Fibroblast of lung (primary cell): Measurements from ENCODE around the gene TESK1. TPM values are rescaled to one million over a fixed set of nuclear protein-coding genes. Genes with fewer than 3 reads are reported as not detected.
"Not testable (repeated sequence)": the region's sequence is repeated elsewhere in the genome, so short reads cannot be mapped to it uniquely, and the experiment has no call there.

Experiments
- DNase-seq, 2 donors: peaks; one replicate each; pipeline versions ENCODE4 v3.0.0 to v3.0.0-alpha.2; 2010; ENCODE audit warnings: low read depth in 2 of 2
- H2AFZ ChIP-seq: 2 replicates; pipeline ENCODE4 v1.5.1; 2012; ENCODE audit warnings: low read length, control low read depth, inconsistent platforms
- H3K27ac ChIP-seq: 2 replicates; pipeline ENCODE4 v1.5.1; 2011; ENCODE audit warnings: low read length, control low read depth; ENCODE audit not compliant: insufficient read depth
- H3K27me3 ChIP-seq: 2 replicates; pipeline ENCODE4 v1.5.1; 2011; ENCODE audit warnings: mild to moderate bottlenecking, low read length; ENCODE audit not compliant: control insufficient read depth, insufficient read depth
- H3K36me3 ChIP-seq: 2 replicates; pipeline ENCODE4 v1.5.1; 2011; ENCODE audit warnings: low read length; ENCODE audit not compliant: control insufficient read depth, insufficient read depth
- H3K4me1 ChIP-seq: 2 replicates; pipeline ENCODE4 v1.5.1; 2011; ENCODE audit warnings: low read length; ENCODE audit not compliant: control insufficient read depth, insufficient read depth; ENCODE audit errors: extremely low read depth
- H3K4me2 ChIP-seq: 2 replicates; pipeline ENCODE4 v1.5.1; 2011; ENCODE audit warnings: low read length, control low read depth; ENCODE audit not compliant: insufficient read depth; ENCODE audit errors: extremely low read depth
- H3K4me3 ChIP-seq, 4 experiments: fragments of 200-600 bp in 1 of 4; sonication (generic) in 1 of 4; replicated peaks in 1 of 4; 2 replicates each; pipeline ENCODE4 v1.5.1; 2011 to 2016; ENCODE audit warnings: low read length in 4 of 4, low read depth in 3 of 4, mild to moderate bottlenecking in 3 of 4, control low read depth in 2 of 4, inconsistent platforms in 1 of 4, mixed read lengths in 1 of 4; ENCODE audit not compliant: insufficient read depth in 1 of 4; ENCODE audit errors: control extremely low read depth in 1 of 4
- H3K79me2 ChIP-seq: 2 replicates; pipeline ENCODE4 v1.5.1; 2012; ENCODE audit warnings: mild to moderate bottlenecking, low read length, inconsistent platforms; ENCODE audit not compliant: control insufficient read depth, insufficient read depth
- H3K9ac ChIP-seq: 2 replicates; pipeline ENCODE4 v1.5.1; 2011; ENCODE audit warnings: mild to moderate bottlenecking, low read length, control low read depth; ENCODE audit not compliant: insufficient read depth
- H3K9me3 ChIP-seq: 2 replicates; pipeline ENCODE4 v1.5.1; 2012; ENCODE audit warnings: low read depth, low read length; ENCODE audit not compliant: control insufficient read depth, insufficient read depth
- H4K20me1 ChIP-seq: 2 replicates; pipeline ENCODE4 v1.5.1; 2011; ENCODE audit warnings: low read length; ENCODE audit not compliant: control insufficient read depth, insufficient read depth; ENCODE audit errors: extremely low read depth
- EZH2 ChIP-seq: IDR thresholded peaks from 2 replicates; pipeline ENCODE4 v1.5.1; 2012; ENCODE audit warnings: low read length, control low read depth, mild to moderate bottlenecking; ENCODE audit errors: missing control alignments
- polyA plus RNA-seq, 2 donors: library from polyadenylated mRNA; depleted of rRNA in 1 of 2; stranded (reverse) in 1 of 2; unstranded in 1 of 2; fragments of >200 nt; gene quantifications; 2 replicates each; pipeline ENCODE4 v1.2.1, GENCODE V29; 2011 to 2012; ENCODE audit warnings: missing spikeins in 1 of 2
- total RNA-seq: library from RNA; depleted of rRNA; stranded (reverse); fragments of >200 nt; gene quantifications from 2 replicates; pipeline ENCODE4 v1.2.1, GENCODE V29; 2014
- TF ChIP-seq, protein P1 (sequence below), 2 donors: IDR thresholded peaks in 1 of 2; conservative IDR thresholded peaks in 1 of 2; 1 replicate in 1 of 2; 2 replicates in 1 of 2; pipeline ENCODE4 v1.5.1; 2011 to 2012; ENCODE audit warnings: low read length in 2 of 2, control low read depth in 1 of 2, inconsistent platforms in 1 of 2, low read depth in 1 of 2, mild to moderate bottlenecking in 1 of 2

TESK1 gene
- total and polyA plus RNA-seq, 2 donors (not counting 1 experiment from before 2014, with no cell fraction given), result 9.4 to 12.0 TPM

DNA sequence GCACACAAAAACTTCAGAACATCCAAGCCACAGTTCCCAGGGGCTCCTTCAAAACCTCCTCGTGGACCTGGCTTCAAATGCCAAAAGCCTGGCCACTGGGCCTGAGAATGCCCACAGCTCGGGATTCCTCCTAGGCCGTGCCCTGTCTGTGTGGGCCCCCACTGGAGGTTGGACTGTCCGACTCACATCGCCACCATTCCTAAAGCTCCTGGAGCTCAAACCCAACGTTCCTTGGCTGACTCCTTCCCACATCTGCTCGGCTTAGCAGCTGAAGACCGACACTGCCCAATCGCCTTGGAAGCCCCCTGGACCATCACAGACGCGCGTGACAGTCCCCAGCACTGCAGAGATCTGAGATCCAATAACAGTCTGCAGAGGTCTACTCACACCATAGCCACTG is 38.0 kb downstream of the TESK1 start:
- no peak overlapping the region for H3K27ac ChIP-seq
- H3K27me3 ChIP-seq, result no peaks in the 10 kb centered on the region
- H3K9me3 ChIP-seq, result no peaks in the 10 kb centered on the region
- no peak overlapping the region for H2AFZ ChIP-seq
- H3K4me2 ChIP-seq, result no peak overlapping the region
- no peak for TF ChIP-seq EZH2
- TF ChIP-seq, protein P1, sequence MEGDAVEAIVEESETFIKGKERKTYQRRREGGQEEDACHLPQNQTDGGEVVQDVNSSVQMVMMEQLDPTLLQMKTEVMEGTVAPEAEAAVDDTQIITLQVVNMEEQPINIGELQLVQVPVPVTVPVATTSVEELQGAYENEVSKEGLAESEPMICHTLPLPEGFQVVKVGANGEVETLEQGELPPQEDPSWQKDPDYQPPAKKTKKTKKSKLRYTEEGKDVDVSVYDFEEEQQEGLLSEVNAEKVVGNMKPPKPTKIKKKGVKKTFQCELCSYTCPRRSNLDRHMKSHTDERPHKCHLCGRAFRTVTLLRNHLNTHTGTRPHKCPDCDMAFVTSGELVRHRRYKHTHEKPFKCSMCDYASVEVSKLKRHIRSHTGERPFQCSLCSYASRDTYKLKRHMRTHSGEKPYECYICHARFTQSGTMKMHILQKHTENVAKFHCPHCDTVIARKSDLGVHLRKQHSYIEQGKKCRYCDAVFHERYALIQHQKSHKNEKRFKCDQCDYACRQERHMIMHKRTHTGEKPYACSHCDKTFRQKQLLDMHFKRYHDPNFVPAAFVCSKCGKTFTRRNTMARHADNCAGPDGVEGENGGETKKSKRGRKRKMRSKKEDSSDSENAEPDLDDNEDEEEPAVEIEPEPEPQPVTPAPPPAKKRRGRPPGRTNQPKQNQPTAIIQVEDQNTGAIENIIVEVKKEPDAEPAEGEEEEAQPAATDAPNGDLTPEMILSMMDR (conservative IDR thresholded peaks at IDR 0.05 in 1 of 2, IDR thresholded peaks at IDR 0.05 in 1 of 2; ENCODE audit: low read depth in 1 of 2, low read length in 2 of 2), result no peak
- H4K20me1 ChIP-seq, result no peaks in the 10 kb centered on the region
- no peak for DNase-seq
- no peaks in the 10 kb centered on the region for H3K36me3 ChIP-seq
- no peak overlapping the region for H3K9ac ChIP-seq
- H3K4me3 ChIP-seq, result no peak overlapping the region
- peaks cover 2% of the 10 kb centered on the region for H3K4me1 ChIP-seq
- H3K79me2 ChIP-seq, result no peaks in the 10 kb centered on the region

DNA sequence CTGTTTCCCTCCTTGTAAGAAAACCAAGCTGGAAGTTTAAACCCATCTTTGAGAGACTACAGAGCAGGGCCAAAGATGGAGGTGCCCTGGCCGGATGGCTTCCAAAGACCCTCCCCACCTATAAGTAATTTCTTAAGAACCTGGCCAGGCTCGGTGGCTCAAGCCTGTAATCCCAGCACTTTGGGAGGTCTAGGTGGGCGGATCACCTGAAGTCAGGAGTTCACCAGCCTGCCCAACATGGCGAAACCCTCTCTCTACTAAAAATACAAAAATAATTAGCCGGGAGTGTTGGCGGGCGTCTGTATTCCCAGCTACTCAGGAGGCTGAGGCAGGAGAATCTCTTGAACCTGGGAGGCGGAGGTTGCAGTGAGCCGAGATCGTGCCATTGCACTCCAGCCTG is 40.7 kb downstream of the TESK1 start:
- not testable (repeated sequence) for DNase-seq, H3K27me3 ChIP-seq, H3K9ac ChIP-seq, H3K36me3 ChIP-seq, H3K9me3 ChIP-seq, H3K4me1 ChIP-seq, H2AFZ ChIP-seq, H3K4me2 ChIP-seq, H3K27ac ChIP-seq, H3K79me2 ChIP-seq, H4K20me1 ChIP-seq
- H3K4me3 ChIP-seq, result peak overlapping the region in 3 of 4 experiments; percentile 69 to 84 (median 70)

DNA sequence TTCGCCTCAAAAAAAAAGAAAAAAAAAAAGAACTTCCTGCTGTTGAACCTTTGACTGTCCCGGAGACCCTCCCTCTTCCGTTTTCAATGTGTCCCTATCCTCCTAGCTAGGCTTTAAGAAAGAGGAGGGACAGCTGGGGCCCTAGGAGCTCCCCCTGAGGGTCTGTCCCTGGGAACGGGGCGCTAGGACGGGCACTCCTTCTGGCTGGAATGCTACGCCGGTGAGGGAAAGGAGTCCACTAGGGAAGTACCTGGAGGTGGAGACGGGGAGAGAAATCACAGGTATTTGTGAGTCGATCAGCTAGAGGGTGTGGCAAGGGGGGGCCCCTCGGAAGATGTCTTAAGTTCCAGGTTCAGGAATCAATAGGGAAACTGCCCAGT is 41.1 kb downstream of the TESK1 start:
- Histone ChIP-seq H4K20me1 (no peaks in the 10 kb centered on the region), H3K36me3 (no peaks in the 10 kb centered on the region), H3K9ac (peak overlapping the region; percentile 76), H3K9me3 (no peaks in the 10 kb centered on the region), H3K79me2 (no peaks in the 10 kb centered on the region), H2AFZ (peak overlapping the region; percentile 83), H3K27me3 (no peaks in the 10 kb centered on the region), H3K4me3 (peak overlapping the region; percentile 69 to 84 (median 70)), H3K4me1 (peaks cover 2% of the 10 kb centered on the region), H3K4me2 (peak overlapping the region; percentile 96), H3K27ac (peak overlapping the region; percentile 66)
- no peak for TF ChIP-seq EZH2
- TF ChIP-seq, protein P1 (conservative IDR thresholded peaks at IDR 0.05 in 1 of 2, IDR thresholded peaks at IDR 0.05 in 1 of 2; ENCODE audit: low read depth in 1 of 2, low read length in 2 of 2), result peak in 1 of 2 donors; percentile 19
- DNase-seq, result no peak
